IMR-90 (cell line): Measurements from ENCODE around the gene KRTAP5-6. TPM values are rescaled to one million over a fixed set of nuclear protein-coding genes. Genes with fewer than 3 reads are reported as not detected.

ENCODE experiments used
- ATAC-seq: fragments of 200-7000 bp; cut with Tn5 transposase; 2 replicates; pipeline ENCODE4 v1.9.1; 2020; ENCODE audit warnings: low read depth, mild to moderate bottlenecking, moderate library complexity
- BruUV-seq: library from RNA; stranded (reverse); fragments of 400-500 nt; replicated peaks from 2 replicates; lab custom pipeline; 2021; lab: Mats Ljungman, UMichigan
- CTCF ChIA-PET: fragments of 300-600 bp; formaldehyde crosslinking; extraction: SDS; loops from one replicate; lab custom pipeline; 2021; ENCODE audit warnings: antibody characterized with exemption; lab: Yijun Ruan, JAX
- POLR2A ChIA-PET: fragments of 300-600 bp; sonication (Branson Sonifier 250); formaldehyde crosslinking; loops from one replicate; lab custom pipeline; 2022; ENCODE audit warnings: antibody characterized with exemption; ENCODE audit not compliant: unreplicated experiment; lab: Charles Lee
- DNase-seq: peaks from one replicate; pipeline ENCODE4 v3.0.0; 2013
- H2AFZ ChIP-seq: replicated peaks from 2 replicates; pipeline ENCODE3; 2013; ENCODE audit warnings: low read length, mild to moderate bottlenecking; ENCODE audit not compliant: poor library complexity
- H2AK5ac ChIP-seq: 2 replicates; pipeline ENCODE4 v1.6.1; 2013; ENCODE audit warnings: low read depth, low read length, inconsistent platforms
- H2AK9ac ChIP-seq: replicated peaks from 2 replicates; pipeline ENCODE3; 2013; ENCODE audit warnings: mild to moderate bottlenecking, low read depth, low read length, moderate library complexity; ENCODE audit not compliant: poor library complexity
- H2BK120ac ChIP-seq: 2 replicates; pipeline ENCODE4 v1.6.1; 2013; ENCODE audit warnings: low read depth, low read length, inconsistent platforms
- H2BK15ac ChIP-seq: 3 replicates; pipeline ENCODE4 v1.6.1; 2013; ENCODE audit warnings: low read depth, low read length, inconsistent platforms
- H2BK20ac ChIP-seq: 2 replicates; pipeline ENCODE4 v1.6.1; 2013; ENCODE audit warnings: low read depth, mild to moderate bottlenecking, inconsistent platforms, low read length, moderate library complexity
- H2BK5ac ChIP-seq: 2 replicates; pipeline ENCODE4 v1.6.1; 2013; ENCODE audit warnings: mild to moderate bottlenecking, low read depth, low read length, inconsistent platforms; ENCODE audit not compliant: poor library complexity, severe bottlenecking
- H3K14ac ChIP-seq: replicated peaks from 2 replicates; pipeline ENCODE4 v1.6.1; 2013; ENCODE audit warnings: low read depth, low read length, inconsistent platforms
- H3K18ac ChIP-seq: 2 replicates; pipeline ENCODE4 v1.6.1; 2013; ENCODE audit warnings: low read depth, low read length, control low read depth
- H3K23ac ChIP-seq: 2 replicates; pipeline ENCODE4 v1.6.1; 2013; ENCODE audit warnings: low read depth, low read length, inconsistent platforms
- H3K27ac ChIP-seq: 2 replicates; pipeline ENCODE4 v1.5.1; 2013; ENCODE audit warnings: mild to moderate bottlenecking, control low read depth, low read length; ENCODE audit not compliant: insufficient read depth
- H3K27me3 ChIP-seq: 2 replicates; pipeline ENCODE4 v1.6.1; 2013; ENCODE audit warnings: low read length; ENCODE audit not compliant: control insufficient read depth, insufficient read depth
- H3K36me3 ChIP-seq: 2 replicates; pipeline ENCODE4 v1.6.1; 2013; ENCODE audit warnings: low read length, mixed read lengths; ENCODE audit not compliant: control insufficient read depth, insufficient read depth
- H3K4ac ChIP-seq: 2 replicates; pipeline ENCODE4 v1.6.1; 2013; ENCODE audit warnings: low read depth, low read length, inconsistent platforms
- H3K4me1 ChIP-seq: 2 replicates; pipeline ENCODE4 v1.6.1; 2013; ENCODE audit warnings: low read length, mixed read lengths; ENCODE audit not compliant: control insufficient read depth, insufficient read depth
- H3K4me2 ChIP-seq: 2 replicates; pipeline ENCODE4 v1.6.1; 2013; ENCODE audit warnings: low read depth, mild to moderate bottlenecking, control low read depth, low read length, moderate library complexity
- H3K4me3 ChIP-seq: 2 replicates; pipeline ENCODE4 v1.5.1; 2013; ENCODE audit warnings: low read depth, mild to moderate bottlenecking, control low read depth, low read length, moderate library complexity; ENCODE audit not compliant: insufficient read depth
- H3K56ac ChIP-seq: 2 replicates; pipeline ENCODE4 v1.6.1; 2013; ENCODE audit warnings: low read length, inconsistent platforms; ENCODE audit not compliant: insufficient read depth; ENCODE audit errors: extremely low read depth
- H3K79me1 ChIP-seq, 2 experiments: 2 replicates each; pipeline ENCODE4 v1.6.1; 2013; ENCODE audit warnings: low read length in 2 of 2, inconsistent platforms in 1 of 2, low read depth in 1 of 2
- H3K9ac ChIP-seq: 2 replicates; pipeline ENCODE4 v1.6.1; 2013; ENCODE audit warnings: low read depth, low read length, control low read depth
- H3K9me1 ChIP-seq: 2 replicates; pipeline ENCODE4 v1.6.1; 2013; ENCODE audit warnings: low read length, inconsistent platforms; ENCODE audit not compliant: insufficient read depth
- H3K9me3 ChIP-seq: 2 replicates; pipeline ENCODE4 v1.6.1; 2013; ENCODE audit warnings: low read length; ENCODE audit not compliant: control insufficient read depth, insufficient read depth
- H4K20me1 ChIP-seq: 2 replicates; pipeline ENCODE4 v1.6.1; 2013; ENCODE audit warnings: low read length, inconsistent platforms; ENCODE audit not compliant: insufficient read depth
- H4K5ac ChIP-seq: 2 replicates; pipeline ENCODE4 v1.6.1; 2013; ENCODE audit warnings: mild to moderate bottlenecking, low read depth, low read length, control low read depth
- H4K8ac ChIP-seq, 2 experiments: 2 replicates each; pipeline ENCODE4 v1.6.1; 2013; ENCODE audit warnings: low read depth in 2 of 2, low read length in 2 of 2, control low read depth in 1 of 2, inconsistent platforms in 1 of 2
- H4K91ac ChIP-seq: 2 replicates; pipeline ENCODE4 v1.6.1; 2013; ENCODE audit warnings: low read depth, low read length, inconsistent platforms; ENCODE audit not compliant: insufficient read depth
- BHLHE40 ChIP-seq: fragments of 150-350 bp; IDR thresholded peaks from 2 replicates; pipeline ENCODE4 v1.6.1; 2016; ENCODE audit warnings: mild to moderate bottlenecking, low read depth, low read length
- CEBPB ChIP-seq: IDR thresholded peaks from 2 replicates; pipeline ENCODE4 v1.6.1; 2012; ENCODE audit warnings: low read depth, low read length, improper control_type of control experiment
- CHD1 ChIP-seq: IDR thresholded peaks from 2 replicates; pipeline ENCODE4 v1.6.1; 2012; ENCODE audit warnings: low read depth, low read length, improper control_type of control experiment
- CTCF ChIP-seq: conservative IDR thresholded peaks from 2 replicates; pipeline ENCODE4 v1.5.1; 2012; ENCODE audit warnings: mild to moderate bottlenecking, low read depth, low read length, improper control_type of control experiment
- ELK1 ChIP-seq: fragments of 150-350 bp; IDR thresholded peaks from 2 replicates; pipeline ENCODE4 v1.6.1; 2016; ENCODE audit warnings: low read depth, mild to moderate bottlenecking, low read length, moderate library complexity, borderline replicate concordance
- FOS ChIP-seq: fragments of 150-350 bp; IDR thresholded peaks from 2 replicates; pipeline ENCODE4 v1.6.1; 2016; ENCODE audit warnings: low read depth, low read length
- MAFK ChIP-seq: IDR thresholded peaks from 2 replicates; pipeline ENCODE4 v1.6.1; 2012; ENCODE audit warnings: low read depth, low read length, improper control_type of control experiment
- MAZ ChIP-seq: IDR thresholded peaks from 2 replicates; pipeline ENCODE4 v1.6.1; 2012; ENCODE audit warnings: low read depth, mild to moderate bottlenecking, low read length, improper control_type of control experiment, moderate library complexity, borderline replicate concordance
- MXI1 ChIP-seq: IDR thresholded peaks from 2 replicates; pipeline ENCODE4 v1.6.1; 2012; ENCODE audit warnings: low read depth, mild to moderate bottlenecking, low read length, moderate library complexity, borderline replicate concordance
- NFE2L2 ChIP-seq: fragments of 150-350 bp; IDR thresholded peaks from 2 replicates; pipeline ENCODE4 v1.6.1; 2016; ENCODE audit warnings: low read depth, mild to moderate bottlenecking, low read length
- POLR2A ChIP-seq: IDR thresholded peaks from 2 replicates; pipeline ENCODE4 v1.6.1; 2012; ENCODE audit warnings: mild to moderate bottlenecking, low read depth, low read length
- RAD21 ChIP-seq: IDR thresholded peaks from 2 replicates; pipeline ENCODE4 v1.6.1; 2012; ENCODE audit warnings: low read length, improper control_type of control experiment
- RCOR1 ChIP-seq: IDR thresholded peaks from 2 replicates; pipeline ENCODE4 v1.6.1; 2012; ENCODE audit warnings: mild to moderate bottlenecking, low read length, improper control_type of control experiment; ENCODE audit not compliant: insufficient replicate concordance
- RFX5 ChIP-seq: IDR thresholded peaks from 2 replicates; pipeline ENCODE4 v1.8.0; 2012; ENCODE audit warnings: low read depth, mild to moderate bottlenecking, low read length, moderate library complexity
- SMC3 ChIP-seq: fragments of 150-350 bp; IDR thresholded peaks from 2 replicates; pipeline ENCODE4 v1.6.1; 2016; ENCODE audit warnings: low read depth, mild to moderate bottlenecking, antibody characterized with exemption, low read length, moderate library complexity
- USF2 ChIP-seq: fragments of 150-350 bp; IDR thresholded peaks from 2 replicates; pipeline ENCODE4 v1.6.1; 2017; ENCODE audit warnings: mild to moderate bottlenecking, antibody characterized with exemption, low read length, low read depth
- WGBS, 2 experiments: methylation state at CpG; one replicate each; pipeline versions ENCODE4 v1.1.5 to v1.1.7; 2013; ENCODE audit warnings: missing lambda C conversion rate in 2 of 2; ENCODE audit not compliant: insufficient read length in 1 of 2; ENCODE audit errors: extremely low coverage in 2 of 2; 5-methylcytosine and 5-hydroxymethylcytosine counted together
- dilution Hi-C: fragments of 300-500 bp; cut with HindIII; formaldehyde crosslinking; loops from one replicate; pipeline ENCODE4 v1.14.3; 2018; ENCODE audit warnings: low sequenced_read_pairs; ENCODE audit not compliant: unreplicated experiment
- in situ Hi-C: fragments of 300-500 bp; cut with MboI; formaldehyde crosslinking; loops from 3 replicates; pipeline ENCODE4 v1.14.3; 2019; ENCODE audit warnings: low sequenced_read_pairs, inconsistent platforms, mixed read lengths
- intact Hi-C: fragments of 100-400 bp; cut with micrococcal nuclease; formaldehyde crosslinking; loops from 2 replicates; pipeline ENCODE4 v1.10.0; 2022
- polyA plus RNA-seq, 3 experiments: library from polyadenylated mRNA; depleted of rRNA; stranded (reverse); fragments of >200 nt; gene quantifications; 2 replicates each; pipeline ENCODE4 v1.2.3, GENCODE V29; 2012; ENCODE audit warnings: low replicate concordance in 1 of 3
- total RNA-seq: library from RNA; depleted of rRNA; stranded (reverse); fragments of >200 nt; gene quantifications from 2 replicates; pipeline ENCODE4 v1.2.3, GENCODE V29; 2012

The KRTAP5-6 gene
- total and polyA plus RNA-seq, 2 of the 4 experiments (the other 2 are of a cell fraction) = not detected

GRCh38 chr11:1733009-1733715 is 36.2 kb downstream of the KRTAP5-6 start:
- Histone ChIP-seq H2AK5ac (no peak overlapping the region), H3K9ac (no peak overlapping the region), H3K79me1 (no peaks in the 10 kb centered on the region), H4K5ac (no peak overlapping the region), H3K9me3 (peaks cover 16% of the 10 kb centered on the region), H3K14ac (no peak overlapping the region), H3K56ac (no peak overlapping the region), H4K8ac (no peak overlapping the region), H2BK15ac (no peak overlapping the region), H3K18ac (no peak overlapping the region), H2BK5ac (no peak overlapping the region), H4K20me1 (no peaks in the 10 kb centered on the region), H3K4me1 (no peaks in the 10 kb centered on the region), H3K4ac (no peak overlapping the region), H3K9me1 (peaks cover 5% of the 10 kb centered on the region; the same call in 1 of the 2 replicates), H3K4me3 (no peak overlapping the region), H3K27ac (no peak overlapping the region), H2BK120ac (no peak overlapping the region), H4K91ac (no peak overlapping the region), H2AFZ (peak overlapping the region; percentile 21), H2AK9ac (no peak overlapping the region), H3K36me3 (no peaks in the 10 kb centered on the region), H2BK20ac (no peak overlapping the region), H3K4me2 (no peak overlapping the region), H3K27me3 (peaks cover 56% of the 10 kb centered on the region), H3K23ac (no peak overlapping the region)
- BruUV-seq = no TSS peak
- no peak for DNase-seq
- WGBS, 2 experiments = 39% methylated on average over 9 of the region's 14 CpGs; no CpG with 5 or more reads in 1 of the 2 experiments
- dilution Hi-C loops (no loop called here), in situ Hi-C loops (no loop called here), intact Hi-C loops (no loop called here)
- no peak for TF ChIP-seq RCOR1
- no peak for TF ChIP-seq POLR2A
- no peak for TF ChIP-seq CHD1
- no peak for TF ChIP-seq CTCF
- TF ChIP-seq USF2 = no peak
- no peak for TF ChIP-seq NFE2L2
- TF ChIP-seq RAD21 = no peak
- TF ChIP-seq ELK1 = no peak
- TF ChIP-seq FOS = no peak
- TF ChIP-seq MAFK = no peak
- TF ChIP-seq SMC3 = no peak
- no peak for TF ChIP-seq BHLHE40
- no peak for TF ChIP-seq MXI1
- no peak for TF ChIP-seq MAZ
- no peak for TF ChIP-seq CEBPB
- TF ChIP-seq RFX5 = no peak
- ChIA-PET POLR2A (no interaction called here), CTCF (no interaction called here)
- ATAC-seq = no peak
